ENCODE results near the gene MVB12B. TPM values are rescaled to one million over a fixed set of nuclear protein-coding genes. Genes with fewer than 3 reads are reported as not detected.

The MVB12B gene
- total RNA-seq, 1 experiment from 2014 or later = 5.8 TPM

DNA sequence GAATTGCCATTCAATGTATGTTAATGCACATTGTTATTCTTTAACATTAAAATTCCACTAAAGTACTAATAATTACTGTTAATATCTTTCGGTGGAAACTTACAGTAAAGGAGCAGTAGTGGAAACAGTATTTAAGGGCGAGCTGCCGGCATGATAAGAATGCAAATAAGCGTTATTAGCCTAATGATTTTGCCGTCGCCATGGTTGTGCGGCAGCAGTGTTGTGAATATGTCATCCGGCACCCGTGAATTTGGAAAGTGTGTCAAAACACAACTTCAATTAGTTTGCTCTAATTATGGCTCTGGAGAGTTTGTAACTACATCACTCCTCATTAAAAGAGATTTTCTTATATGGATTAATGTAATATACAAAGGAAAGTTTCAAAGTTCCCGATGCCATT lies 81.4 kb downstream of the MVB12B start:
- Histone ChIP-seq H3K14ac (ENCODE audit: insufficient read depth, low read length) (no peak overlapping the region), H2AFZ (ENCODE audit: low read length) (no peak overlapping the region), H3K4me2 (ENCODE audit: insufficient read depth, insufficient read length, low read length) (no peak overlapping the region), H2BK20ac (ENCODE audit: low read depth, low read length, poor library complexity, severe bottlenecking) (no peak overlapping the region), H2BK5ac (ENCODE audit: insufficient read length, low read length) (no peak overlapping the region), H4K91ac (ENCODE audit: insufficient read length, low read depth, low read length) (no peak overlapping the region), H3K27ac (ENCODE audit: insufficient read length, low read depth, low read length) (no peak overlapping the region), H4K5ac (ENCODE audit: insufficient read length, low read depth, low read length) (no peak overlapping the region), H2BK12ac (ENCODE audit: insufficient read length, low read depth, low read length) (no peak overlapping the region), H2BK15ac (ENCODE audit: low read depth, low read length) (no peak overlapping the region), H3K79me2 (ENCODE audit: insufficient read depth, low read length) (no peaks in the 10 kb centered on the region), H3K18ac (ENCODE audit: insufficient read length, low read depth, low read length) (no peak overlapping the region), H3K9ac (ENCODE audit: extremely low read depth, insufficient read length, low read length) (no peak overlapping the region), H2AK5ac (ENCODE audit: insufficient read length, low read length) (no peak overlapping the region), H2BK120ac (ENCODE audit: low read depth, low read length, poor library complexity, severe bottlenecking) (no peak overlapping the region), H3T11ph (ENCODE audit: low read length) (no peak overlapping the region), H3K23ac (ENCODE audit: insufficient read length, low read depth, low read length) (no peak overlapping the region), H3K23me2 (ENCODE audit: insufficient read length, low read depth, low read length, poor library complexity, severe bottlenecking) (no peaks in the 10 kb centered on the region), H3K27me3 (ENCODE audit: insufficient read depth, low read length) (no peaks in the 10 kb centered on the region), H3K4me1 (ENCODE audit: insufficient read depth, low read length) (peaks cover 9% of the 10 kb centered on the region; the same call in 1 of the 2 replicates), H4K8ac (replicated peaks; ENCODE audit: insufficient read length, low read depth, low read length) (no peak overlapping the region), H3K9me3 (ENCODE audit: control insufficient read depth, low read depth, low read length) (no peaks in the 10 kb centered on the region), H3K4ac (ENCODE audit: low read depth, low read length) (no peak overlapping the region), H3K79me1 (ENCODE audit: insufficient read depth, low read depth, low read length, poor library complexity, severe bottlenecking) (no peaks in the 10 kb centered on the region), H4K20me1 (ENCODE audit: control insufficient read depth, insufficient read depth, insufficient read length) (no peaks in the 10 kb centered on the region), H3K56ac (ENCODE audit: insufficient read length, low read depth, low read length) (no peak overlapping the region)
- Mint-ChIP-seq H3K9me3 (no peaks in the 10 kb centered on the region), H3K36me3 (ENCODE audit: insufficient read depth in 1 of 3, low read depth in 3 of 3) (no peaks in the 10 kb centered on the region), H3K27ac (no peak overlapping the region; a peak in 1 of 7 replicates), H3K27me3 (ENCODE audit: low read depth) (no peaks in the 10 kb centered on the region), H3K4me1 (peaks cover 17 to 33% of the 10 kb centered on the region in 2 experiments), H3K4me3 (no peak overlapping the region)
- TF ChIP-seq, protein P1, sequence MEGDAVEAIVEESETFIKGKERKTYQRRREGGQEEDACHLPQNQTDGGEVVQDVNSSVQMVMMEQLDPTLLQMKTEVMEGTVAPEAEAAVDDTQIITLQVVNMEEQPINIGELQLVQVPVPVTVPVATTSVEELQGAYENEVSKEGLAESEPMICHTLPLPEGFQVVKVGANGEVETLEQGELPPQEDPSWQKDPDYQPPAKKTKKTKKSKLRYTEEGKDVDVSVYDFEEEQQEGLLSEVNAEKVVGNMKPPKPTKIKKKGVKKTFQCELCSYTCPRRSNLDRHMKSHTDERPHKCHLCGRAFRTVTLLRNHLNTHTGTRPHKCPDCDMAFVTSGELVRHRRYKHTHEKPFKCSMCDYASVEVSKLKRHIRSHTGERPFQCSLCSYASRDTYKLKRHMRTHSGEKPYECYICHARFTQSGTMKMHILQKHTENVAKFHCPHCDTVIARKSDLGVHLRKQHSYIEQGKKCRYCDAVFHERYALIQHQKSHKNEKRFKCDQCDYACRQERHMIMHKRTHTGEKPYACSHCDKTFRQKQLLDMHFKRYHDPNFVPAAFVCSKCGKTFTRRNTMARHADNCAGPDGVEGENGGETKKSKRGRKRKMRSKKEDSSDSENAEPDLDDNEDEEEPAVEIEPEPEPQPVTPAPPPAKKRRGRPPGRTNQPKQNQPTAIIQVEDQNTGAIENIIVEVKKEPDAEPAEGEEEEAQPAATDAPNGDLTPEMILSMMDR (conservative IDR thresholded peaks at IDR 0.05) = no peak
- no peak for DNase-seq
- whole genome bisulfite sequencing (ENCODE audit: extremely low coverage, insufficient read length, low lambda C conversion rate) = no CpG with 5 or more reads among the region's 10 CpGs
